K562 (cell line): ENCODE results near the gene LY6G6F. TPM values are rescaled to one million over a fixed set of nuclear protein-coding genes. Genes with fewer than 3 reads are reported as not detected.

Experiments
- BRD9 ChIP-seq: fragments of 450-650 bp; IDR thresholded peaks from 2 replicates; pipeline ENCODE4 v1.6.1; 2018; ENCODE audit warnings: low read depth; ENCODE audit not compliant: partially characterized antibody
- C11orf30 ChIP-seq: fragments of 450-650 bp; IDR thresholded peaks from 2 replicates; pipeline ENCODE4 v1.6.1; 2016; ENCODE audit warnings: low read depth, mild to moderate bottlenecking
- GATAD2A ChIP-seq: fragments of 450-650 bp; IDR thresholded peaks from 2 replicates; pipeline ENCODE4 v1.6.1; 2017
- HES1 ChIP-seq: fragments of 450-650 bp; IDR thresholded peaks from 2 replicates; pipeline ENCODE4 v1.6.1; 2016; ENCODE audit warnings: low read depth, mild to moderate bottlenecking, moderate library complexity
- MLLT1 ChIP-seq, 2 experiments: fragments of 450-650 bp; IDR thresholded peaks; 2 replicates each; pipeline ENCODE4 v1.6.1; 2016
- NCOR1 ChIP-seq: fragments of 450-650 bp; IDR thresholded peaks from 2 replicates; pipeline ENCODE4 v1.6.1; 2016; ENCODE audit warnings: mild to moderate bottlenecking, moderate library complexity
- PRPF4 ChIP-seq: fragments of 200-400 bp; formaldehyde crosslinking; IDR thresholded peaks from one replicate; pipeline ENCODE4 v1.6.1; 2017; ENCODE audit warnings: low read length, low read depth, mild to moderate bottlenecking; ENCODE audit not compliant: insufficient read depth, poor library complexity, severe bottlenecking
- RAD51 ChIP-seq: fragments of 450-650 bp; IDR thresholded peaks from 2 replicates; pipeline ENCODE4 v1.7.1; 2016; ENCODE audit warnings: low read depth, mild to moderate bottlenecking, borderline replicate concordance
- REST ChIP-seq, 2 experiments: fragments of 450-650 bp; formaldehyde crosslinking in 1 of 2; IDR thresholded peaks; 2 replicates each; pipeline versions ENCODE4 v1.4.0 to v1.6.1; 2014 to 2020; ENCODE audit warnings: mild to moderate bottlenecking in 2 of 2, borderline replicate concordance in 1 of 2, low read depth in 1 of 2
- TAF15 ChIP-seq: fragments of 200-400 bp; formaldehyde crosslinking; IDR thresholded peaks from 2 replicates; pipeline ENCODE4 v1.6.1; 2017; ENCODE audit warnings: mild to moderate bottlenecking, low read depth, low read length, moderate library complexity
- TARDBP ChIP-seq: fragments of 450-650 bp; IDR thresholded peaks from 2 replicates; pipeline ENCODE4 v1.6.1; 2016
- ZNF133 ChIP-seq: fragments of 250-450 bp; sonication (Bioruptor Pico); IDR thresholded peaks from 2 replicates; pipeline ENCODE4 v1.4.0; 2020; ENCODE audit warnings: mild to moderate bottlenecking
- ZNF395 ChIP-seq: fragments of 200-800 bp; sonication (Bioruptor generic); IDR thresholded peaks from 2 replicates; pipeline ENCODE4 v1.6.1; 2017; ENCODE audit warnings: missing genetic modification characterization, missing compliant biosample characterization
- ZNF551 ChIP-seq: fragments of 250-450 bp; sonication (Bioruptor Pico); IDR thresholded peaks from 2 replicates; pipeline ENCODE4 v1.5.0; 2021; ENCODE audit warnings: mild to moderate bottlenecking, moderate library complexity
- polyA plus RNA-seq, 8 experiments: library from polyadenylated mRNA; depleted of rRNA in 4 of 8; stranded (reverse) in 5 of 8; unstranded in 3 of 8; fragments of >200 nt; fragmentation: Nextera tagmentation in 2 of 8; fragmentation: Illumina TruSeq in 1 of 8; extraction: Ambion mirVana in 2 of 8; extraction: Trizol in 1 of 8; gene quantifications; 2 replicates each; pipeline versions ENCODE4 v1.2.1 to v1.2.3, GENCODE V29; 2011 to 2014; ENCODE audit warnings: inconsistent platforms in 1 of 8, missing spikeins in 1 of 8
- total RNA-seq, 7 experiments: library from RNA; depleted of rRNA in 6 of 7; stranded (reverse); fragments of >200 nt in 6 of 7; fragmentation: Illumina TruSeq in 2 of 7; extraction: Trizol in 2 of 7; gene quantifications; 2 replicates each; pipeline versions ENCODE4 v1.2.1 to v1.2.3, GENCODE V29; 2011 to 2021; ENCODE audit warnings: low replicate concordance in 1 of 7
- TF ChIP-seq, protein P1 (sequence below): fragments of 450-650 bp; formaldehyde crosslinking; IDR thresholded peaks from 2 replicates; pipeline ENCODE4 v1.4.0; 2020; ENCODE audit warnings: mild to moderate bottlenecking, moderate library complexity

Gene LY6G6F
- total and polyA plus RNA-seq, 9 of the 15 experiments (the other 6 are each of a cell fraction or from before 2014, with no cell fraction given): 0.14 to 0.50 (median 0.28) TPM; not detected in 2

GRCh38 chr6:31729515-31729978, 22.9 kb downstream of the LY6G6F start (continued):
- TF ChIP-seq REST (IDR thresholded peaks at IDR 0.05; ENCODE audit: borderline replicate concordance): no peak
- TF ChIP-seq REST (CRISPR knock-in tag; IDR thresholded peaks at IDR 0.05; ENCODE audit: low read depth): no peak
- no peak for TF ChIP-seq NCOR1
- TF ChIP-seq C11orf30: no peak
- TF ChIP-seq HES1: no peak
- TF ChIP-seq ZNF395: no peak
- no peak for TF ChIP-seq MLLT1 (IDR thresholded peaks at IDR 0.05)
- TF ChIP-seq BRD9: no peak
- TF ChIP-seq TAF15: 0 out of 2 replicates have a peak, but pooled peaks have one; percentile 9
- no peak for TF ChIP-seq ZNF551 (CRISPR knock-in tag)
- TF ChIP-seq PRPF4: no peak
- TF ChIP-seq, protein P1, sequence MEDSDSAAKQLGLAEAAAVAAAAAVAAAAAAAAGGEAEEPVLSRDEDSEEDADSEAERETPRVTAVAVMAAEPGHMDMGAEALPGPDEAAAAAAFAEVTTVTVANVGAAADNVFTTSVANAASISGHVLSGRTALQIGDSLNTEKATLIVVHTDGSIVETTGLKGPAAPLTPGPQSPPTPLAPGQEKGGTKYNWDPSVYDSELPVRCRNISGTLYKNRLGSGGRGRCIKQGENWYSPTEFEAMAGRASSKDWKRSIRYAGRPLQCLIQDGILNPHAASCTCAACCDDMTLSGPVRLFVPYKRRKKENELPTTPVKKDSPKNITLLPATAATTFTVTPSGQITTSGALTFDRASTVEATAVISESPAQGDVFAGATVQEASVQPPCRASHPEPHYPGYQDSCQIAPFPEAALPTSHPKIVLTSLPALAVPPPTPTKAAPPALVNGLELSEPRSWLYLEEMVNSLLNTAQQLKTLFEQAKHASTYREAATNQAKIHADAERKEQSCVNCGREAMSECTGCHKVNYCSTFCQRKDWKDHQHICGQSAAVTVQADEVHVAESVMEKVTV (CRISPR knock-in tag): peak; percentile 99
- no peak for TF ChIP-seq RAD51
- no peak for TF ChIP-seq GATAD2A
- TF ChIP-seq ZNF133 (CRISPR knock-in tag): no peak
- no peak for TF ChIP-seq TARDBP
